ENCODE measurements around the gene PTPN7.
A peak's percentile ranks its signal among the peaks of the same experiment; 100 is the strongest.

PTPN7 gene

DNA sequence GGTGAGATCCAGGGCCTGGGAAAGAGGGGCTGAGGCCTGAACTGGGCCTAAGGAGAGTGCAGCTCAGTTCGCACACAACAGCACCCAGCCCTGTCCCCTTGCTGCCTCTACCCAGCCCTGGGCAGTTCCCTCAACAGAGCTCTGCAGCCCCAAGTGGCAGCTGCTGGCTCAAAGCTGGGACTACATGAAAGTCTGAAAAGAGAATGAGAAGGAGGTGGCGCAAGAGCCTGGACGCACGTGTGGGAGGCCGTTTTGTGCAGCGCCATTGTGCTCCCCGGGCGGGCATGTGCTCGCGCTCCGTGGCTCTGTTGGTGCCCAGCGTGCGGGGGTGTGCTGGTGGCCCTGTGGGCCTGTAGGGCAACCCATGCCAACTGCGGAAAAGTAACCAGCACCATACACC is 27.4 kb downstream of the PTPN7 start:
- no peak for ATAC-seq (ENCODE audit: low read depth)
- peaks cover 32% of the 10 kb centered on the region for H3K36me3 ChIP-seq (ENCODE audit: low read depth)
- H3K4me1 ChIP-seq (ENCODE audit: insufficient read depth, poor library complexity, severe bottlenecking): no peaks in the 10 kb centered on the region
- TF ChIP-seq, protein P1, sequence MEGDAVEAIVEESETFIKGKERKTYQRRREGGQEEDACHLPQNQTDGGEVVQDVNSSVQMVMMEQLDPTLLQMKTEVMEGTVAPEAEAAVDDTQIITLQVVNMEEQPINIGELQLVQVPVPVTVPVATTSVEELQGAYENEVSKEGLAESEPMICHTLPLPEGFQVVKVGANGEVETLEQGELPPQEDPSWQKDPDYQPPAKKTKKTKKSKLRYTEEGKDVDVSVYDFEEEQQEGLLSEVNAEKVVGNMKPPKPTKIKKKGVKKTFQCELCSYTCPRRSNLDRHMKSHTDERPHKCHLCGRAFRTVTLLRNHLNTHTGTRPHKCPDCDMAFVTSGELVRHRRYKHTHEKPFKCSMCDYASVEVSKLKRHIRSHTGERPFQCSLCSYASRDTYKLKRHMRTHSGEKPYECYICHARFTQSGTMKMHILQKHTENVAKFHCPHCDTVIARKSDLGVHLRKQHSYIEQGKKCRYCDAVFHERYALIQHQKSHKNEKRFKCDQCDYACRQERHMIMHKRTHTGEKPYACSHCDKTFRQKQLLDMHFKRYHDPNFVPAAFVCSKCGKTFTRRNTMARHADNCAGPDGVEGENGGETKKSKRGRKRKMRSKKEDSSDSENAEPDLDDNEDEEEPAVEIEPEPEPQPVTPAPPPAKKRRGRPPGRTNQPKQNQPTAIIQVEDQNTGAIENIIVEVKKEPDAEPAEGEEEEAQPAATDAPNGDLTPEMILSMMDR (IDR thresholded peaks at IDR 0.05; ENCODE audit: poor library complexity, severe bottlenecking): no peak
- no peaks in the 10 kb centered on the region for H3K27me3 ChIP-seq (ENCODE audit: insufficient read depth, poor library complexity, severe bottlenecking)
- H3K27ac ChIP-seq (ENCODE audit: poor library complexity, severe bottlenecking): no peak overlapping the region
- DNase-seq (ENCODE audit: low spot score): no peak
- no peaks in the 10 kb centered on the region for H3K9me3 ChIP-seq (ENCODE audit: severe bottlenecking)
- H3K4me3 ChIP-seq (ENCODE audit: severe bottlenecking): no peak overlapping the region

DNA sequence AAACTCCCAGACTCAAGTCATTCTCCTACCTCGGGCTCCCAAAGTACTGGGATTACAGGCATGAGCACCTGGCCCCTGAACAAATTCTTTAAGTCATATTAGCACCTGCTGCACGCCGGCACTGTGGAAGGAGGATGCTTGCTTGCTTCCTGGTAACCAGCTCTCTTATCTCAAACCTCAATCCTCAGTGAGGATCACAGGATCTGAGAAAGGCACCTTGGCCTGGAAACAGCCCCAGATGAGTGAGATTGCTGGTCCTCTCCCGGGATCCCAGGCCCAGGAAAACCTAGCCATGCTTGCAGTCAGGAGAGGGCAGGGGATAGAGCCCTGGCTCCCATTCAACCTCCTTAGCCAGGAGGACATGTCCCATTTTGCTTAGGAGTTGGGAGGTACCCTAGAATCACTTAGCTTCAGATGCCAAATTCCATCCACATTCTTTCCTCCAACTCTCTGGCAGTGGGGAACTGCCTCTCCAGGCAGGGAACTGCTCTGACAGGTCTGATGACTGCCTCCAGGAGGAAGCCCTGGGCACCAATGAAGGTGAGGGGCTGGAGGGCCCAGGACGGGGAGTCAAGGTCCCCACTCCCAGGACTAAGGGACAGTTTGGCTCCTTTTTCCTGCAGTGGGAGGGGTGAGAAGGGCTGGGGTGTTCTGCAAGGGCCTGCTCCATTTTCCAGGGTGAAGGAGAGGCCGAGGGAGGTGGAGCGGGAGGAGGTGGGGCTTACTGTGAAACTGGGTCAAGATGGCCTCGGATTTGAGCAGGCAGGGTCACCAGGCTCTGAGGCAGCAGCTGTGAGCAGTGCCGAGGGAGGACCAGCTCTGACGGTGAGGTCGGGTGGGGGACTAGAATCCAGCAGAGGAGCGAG is 28.2 kb downstream of the PTPN7 start:
- Histone ChIP-seq H3K27me3 (ENCODE audit: insufficient read depth, poor library complexity, severe bottlenecking) (no peaks in the 10 kb centered on the region), H3K9me3 (ENCODE audit: severe bottlenecking) (no peaks in the 10 kb centered on the region), H3K4me1 (ENCODE audit: insufficient read depth, poor library complexity, severe bottlenecking) (no peaks in the 10 kb centered on the region), H3K36me3 (ENCODE audit: low read depth) (peaks cover 26% of the 10 kb centered on the region), H3K27ac (ENCODE audit: poor library complexity, severe bottlenecking) (no peak overlapping the region), H3K4me3 (ENCODE audit: severe bottlenecking) (no peak overlapping the region)
- TF ChIP-seq, protein P1 (IDR thresholded peaks at IDR 0.05; ENCODE audit: poor library complexity, severe bottlenecking): no peak
- DNase-seq (ENCODE audit: low spot score) (no peak), ATAC-seq (ENCODE audit: low read depth) (no peak)

DNA sequence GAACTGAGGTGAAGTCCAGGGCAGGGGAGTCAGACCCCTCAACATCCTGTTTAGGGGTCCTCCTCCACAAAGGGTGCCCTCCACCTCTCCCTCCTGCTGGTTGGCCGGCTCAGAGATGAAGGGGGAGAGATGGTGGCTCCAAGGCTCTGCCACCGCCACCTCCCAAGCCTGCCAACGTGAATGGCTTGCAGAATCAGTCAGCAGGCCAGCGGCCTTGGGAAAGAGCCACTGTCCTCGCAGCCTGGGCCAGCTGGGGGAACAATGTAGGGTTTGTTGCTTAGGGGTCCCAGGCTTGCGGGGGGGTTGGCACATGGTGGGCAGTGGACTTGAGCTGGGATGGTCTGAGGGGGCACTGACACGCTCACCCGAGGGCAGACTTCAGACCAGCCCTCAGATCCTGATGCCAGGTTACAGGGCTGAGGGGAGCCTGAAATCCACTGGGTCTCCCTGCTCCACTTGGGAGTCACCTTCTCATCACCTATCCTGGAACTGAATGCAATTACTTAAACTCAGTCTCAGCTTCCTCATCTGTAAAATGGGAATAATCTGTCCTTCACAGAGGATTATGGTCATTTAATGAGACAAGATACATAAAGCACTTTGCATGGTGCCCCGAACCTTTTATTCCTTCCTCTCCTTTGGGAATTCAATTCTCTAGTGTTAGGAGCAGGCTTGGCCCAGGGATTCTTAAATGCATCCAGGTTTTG is 29.4 kb downstream of the PTPN7 start:
- Histone ChIP-seq H3K27ac (ENCODE audit: poor library complexity, severe bottlenecking) (no peak overlapping the region), H3K9me3 (ENCODE audit: severe bottlenecking) (no peaks in the 10 kb centered on the region), H3K4me3 (ENCODE audit: severe bottlenecking) (no peak overlapping the region), H3K27me3 (ENCODE audit: insufficient read depth, poor library complexity, severe bottlenecking) (no peaks in the 10 kb centered on the region), H3K4me1 (ENCODE audit: insufficient read depth, poor library complexity, severe bottlenecking) (no peaks in the 10 kb centered on the region), H3K36me3 (ENCODE audit: low read depth) (peaks cover 22% of the 10 kb centered on the region)
- DNase-seq (ENCODE audit: low spot score) (no peak), ATAC-seq (ENCODE audit: low read depth) (no peak)
- TF ChIP-seq, protein P1 (IDR thresholded peaks at IDR 0.05; ENCODE audit: poor library complexity, severe bottlenecking): no peak

DNA sequence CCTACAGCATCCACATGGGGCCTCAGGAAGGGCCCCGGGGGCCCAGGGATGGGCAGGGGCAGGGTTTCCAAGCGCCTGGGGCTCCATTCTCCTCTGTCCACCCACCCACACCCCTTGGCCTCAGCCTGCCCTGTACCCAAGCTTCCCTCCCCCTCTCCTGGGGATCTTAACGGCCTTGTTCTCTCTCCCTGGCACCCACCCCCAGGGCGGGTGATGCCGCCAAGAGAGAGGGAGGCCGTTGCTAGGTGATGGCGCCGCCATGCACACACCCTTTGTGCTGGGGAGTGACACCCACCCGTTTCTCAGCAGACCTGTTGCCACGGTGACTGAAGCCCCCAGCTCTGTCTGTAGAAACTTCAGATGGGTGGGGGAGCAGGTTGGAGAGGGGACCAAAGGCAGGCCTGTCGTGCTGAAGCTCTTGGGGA is 30.1 kb downstream of the PTPN7 start:
- no peak overlapping the region for H3K4me3 ChIP-seq (ENCODE audit: severe bottlenecking)
- no peaks in the 10 kb centered on the region for H3K9me3 ChIP-seq (ENCODE audit: severe bottlenecking)
- no peak for DNase-seq (ENCODE audit: low spot score)
- H3K36me3 ChIP-seq (ENCODE audit: low read depth): peaks cover 22% of the 10 kb centered on the region
- H3K27me3 ChIP-seq (ENCODE audit: insufficient read depth, poor library complexity, severe bottlenecking): no peaks in the 10 kb centered on the region
- H3K4me1 ChIP-seq (ENCODE audit: insufficient read depth, poor library complexity, severe bottlenecking): no peaks in the 10 kb centered on the region
- H3K27ac ChIP-seq (ENCODE audit: poor library complexity, severe bottlenecking): no peak overlapping the region
- TF ChIP-seq, protein P1 (IDR thresholded peaks at IDR 0.05; ENCODE audit: poor library complexity, severe bottlenecking): no peak
- ATAC-seq (ENCODE audit: low read depth): peak; percentile 4; the same call in 1 of the 3 replicates
